ENCODE data around the gene KRT222.

The KRT222 gene

GRCh38 chr17:40664582-40665333, at the start of gene KRT222:
TSS of gene KRT222 (minus strand) at chr17:40665177. CDS start at chr17:40665099, 78 bp downstream.
- no peak for DNase-seq

GRCh38 chr17:40714473-40714872, 49.5 kb upstream of the KRT222 start:
- DNase-seq: no peak

- DNase-seq: no peak
These were observed 42.8 kb upstream of the KRT222 start for GRCh38 chr17:40707745-40708144.

- DNase-seq: no peak
These were observed 40.6 kb upstream of the KRT222 start for GRCh38 chr17:40705584-40705983.

- DNase-seq: no peak
These were observed 38.7 kb upstream of the KRT222 start, which contains the start of gene KRT24 for GRCh38 chr17:40703652-40704051. TSS of gene KRT24 (minus strand) at chr17:40703752. CDS start at chr17:40703693, 59 bp downstream.

GRCh38 chr17:40702271-40702670, 37.3 kb upstream of the KRT222 start:
- no peak for DNase-seq

GRCh38 chr17:40699853-40700252, 34.9 kb upstream of the KRT222 start:
- DNase-seq: no peak

GRCh38 chr17:40699371-40699770, 34.4 kb upstream of the KRT222 start:
- no peak for DNase-seq

GRCh38 chr17:40697297-40697696, 32.3 kb upstream of the KRT222 start:
- no peak for DNase-seq

- no peak for DNase-seq
These were observed 31.7 kb upstream of the KRT222 start for GRCh38 chr17:40696651-40697072.

GRCh38 chr17:40695874-40696472, 31.0 kb upstream of the KRT222 start:
- DNase-seq: no peak

GRCh38 chr17:40694584-40694983, 29.6 kb upstream of the KRT222 start:
- no peak for DNase-seq

- DNase-seq: no peak
These were observed 22.1 kb upstream of the KRT222 start for GRCh38 chr17:40687106-40687505.

- no peak for DNase-seq
These were observed 21.2 kb upstream of the KRT222 start for GRCh38 chr17:40686192-40686591.

- DNase-seq: no peak
These were observed 16.0 kb upstream of the KRT222 start for GRCh38 chr17:40680998-40681397.

- no peak for DNase-seq
These were observed 14.5 kb upstream of the KRT222 start for GRCh38 chr17:40679523-40679907.

- DNase-seq: no peak
These were observed 14.0 kb upstream of the KRT222 start for GRCh38 chr17:40678902-40679522.

- DNase-seq: no peak
These were observed 10.9 kb upstream of the KRT222 start for GRCh38 chr17:40675905-40676304.

GRCh38 chr17:40672654-40673053, 7.7 kb upstream of the KRT222 start:
- DNase-seq: no peak

GRCh38 chr17:40671282-40671681, 6.3 kb upstream of the KRT222 start:
- DNase-seq: no peak

- no peak for DNase-seq
These were observed 1.4 kb upstream of the KRT222 start for GRCh38 chr17:40666331-40666730.

- no peak for DNase-seq
These were observed 1.7 kb downstream of the KRT222 start for GRCh38 chr17:40663252-40663651.

- no peak for DNase-seq
These were observed 5.1 kb downstream of the KRT222 start for GRCh38 chr17:40659911-40660310.

- no peak for DNase-seq
These were observed 6.6 kb downstream of the KRT222 start for GRCh38 chr17:40658396-40658795.
